ENCODE data around the gene AAMP.

DNA sequence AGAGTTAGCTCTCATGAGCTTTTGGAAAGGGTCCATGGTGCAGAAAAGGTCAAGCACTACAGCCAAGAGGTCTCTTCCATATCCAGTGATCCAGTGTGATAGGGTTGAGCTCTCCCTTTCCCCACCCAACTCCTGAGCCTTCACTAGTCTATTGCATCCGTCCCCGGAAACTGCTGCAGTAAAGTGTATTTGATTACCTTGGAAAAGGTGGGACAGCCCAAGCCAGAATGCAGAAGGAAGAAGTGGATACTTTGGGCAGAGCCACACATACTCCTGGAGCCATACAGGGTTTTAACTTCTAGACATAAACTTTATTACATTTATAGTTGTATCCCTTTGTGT, 3.9 kb upstream of the AAMP start:
- TF ChIP-seq CTCF (IDR thresholded peaks at IDR 0.05; ENCODE audit: insufficient read depth, low read length, poor library complexity, severe bottlenecking) (no peak), EZH2phosphoT487 (conservative IDR thresholded peaks at IDR 0.05; ENCODE audit: low read length) (no peak)

All from SU-DHL-6 (cell line).